H54 (cell line): ENCODE measurements around the gene PLEKHA7.

Experiments
- DNase-seq: peaks from one replicate; pipeline ENCODE4 v3.0.0; 2011; ENCODE audit warnings: low spot score, mixed read lengths; ENCODE audit not compliant: insufficient read length
- FAIRE-seq: peaks from 3 replicates; lab custom pipeline; 2011; peaks lifted over from hg19 to GRCh38; lab: Jason Lieb, UNC
- POLR2A ChIP-seq: IDR thresholded peaks from 2 replicates; pipeline ENCODE4 v1.6.1; 2011; ENCODE audit warnings: low read depth, mild to moderate bottlenecking, low read length

Gene PLEKHA7

DNA sequence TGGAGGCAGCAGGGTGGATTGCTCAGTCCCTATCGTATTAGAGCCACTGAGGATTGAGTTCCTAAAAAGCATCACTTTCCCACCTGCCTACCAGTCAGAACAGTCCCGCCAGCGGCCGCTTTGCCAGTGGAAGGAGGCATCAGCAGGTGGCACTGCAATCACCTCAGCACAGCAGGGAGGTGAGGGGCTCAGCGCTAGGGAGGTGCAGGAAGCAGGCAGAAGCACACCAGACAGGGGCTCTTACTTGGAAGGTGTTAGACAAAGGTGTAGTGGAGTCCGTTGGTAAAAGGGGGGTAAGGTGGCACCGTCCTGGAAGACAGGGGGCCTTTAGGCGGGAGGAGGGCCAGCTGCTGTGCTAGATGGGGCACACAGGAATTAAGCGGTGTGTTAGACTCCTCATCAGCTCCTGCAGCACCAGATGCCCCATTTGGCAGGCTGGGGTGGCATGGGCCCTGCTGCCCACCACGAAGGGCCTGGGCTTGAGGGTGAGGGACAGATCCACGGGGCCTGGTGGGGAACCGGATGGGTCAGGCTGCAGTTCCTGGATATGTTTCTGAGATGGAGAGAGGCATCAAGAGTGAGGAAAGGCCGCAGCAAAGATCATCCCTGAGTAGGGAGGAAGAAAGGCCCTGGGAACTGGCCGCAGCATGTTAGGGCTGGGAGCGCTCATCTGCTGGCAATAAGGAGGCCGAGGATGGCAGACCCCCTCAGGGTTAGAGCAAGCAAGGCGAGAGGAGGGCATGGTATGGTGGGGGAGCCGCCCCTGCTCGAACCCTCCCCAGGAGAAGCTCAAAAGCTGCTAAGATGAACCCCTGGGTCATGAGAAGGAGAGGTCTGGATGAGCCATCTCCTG lies 233.3 kb downstream of the PLEKHA7 start:
- no peak for DNase-seq
- FAIRE-seq: no peak
- no peak for TF ChIP-seq POLR2A

DNA sequence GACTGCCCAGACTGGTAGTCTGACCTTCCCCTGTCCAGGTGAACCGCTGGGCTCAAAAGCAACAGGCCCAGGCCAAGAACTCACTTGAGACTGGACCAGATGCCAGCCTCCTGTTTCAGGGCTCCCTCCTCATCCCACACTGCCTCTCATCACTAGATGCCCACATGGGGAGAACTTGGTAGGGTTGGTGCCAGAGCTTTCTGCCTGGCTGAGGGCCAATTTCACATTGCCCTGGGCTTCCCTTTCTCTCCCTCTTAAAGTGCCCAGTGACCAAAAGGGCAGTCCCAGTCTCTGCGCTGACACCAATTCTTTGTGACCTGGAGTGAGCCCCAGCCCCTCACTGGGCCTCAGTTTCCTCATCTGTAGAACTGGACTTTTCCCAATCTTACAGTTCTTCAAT lies 234.1 kb downstream of the PLEKHA7 start:
- DNase-seq (no peak), FAIRE-seq (no peak)
- no peak for TF ChIP-seq POLR2A

DNA sequence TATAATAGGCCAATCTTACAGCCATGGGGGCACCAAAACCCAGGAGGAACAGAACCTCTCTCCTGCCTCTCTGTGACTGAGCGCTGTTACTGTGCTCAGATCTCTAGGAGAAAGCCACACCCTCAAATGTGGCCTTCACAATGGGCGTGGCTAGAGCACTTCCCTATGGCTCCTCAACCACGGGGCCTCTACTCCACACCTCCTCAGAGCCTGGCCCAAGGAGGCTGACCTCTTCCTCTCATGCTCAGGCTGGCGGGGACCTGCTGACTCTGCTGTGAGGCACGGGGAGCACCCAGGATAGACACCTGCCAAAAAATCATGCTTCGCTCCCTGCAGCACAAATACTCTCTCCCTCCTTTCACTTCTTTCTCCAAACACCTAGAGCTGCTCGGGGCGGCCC lies 234.8 kb downstream of the PLEKHA7 start:
- FAIRE-seq: no peak
- no peak for TF ChIP-seq POLR2A
- DNase-seq: no peak

DNA sequence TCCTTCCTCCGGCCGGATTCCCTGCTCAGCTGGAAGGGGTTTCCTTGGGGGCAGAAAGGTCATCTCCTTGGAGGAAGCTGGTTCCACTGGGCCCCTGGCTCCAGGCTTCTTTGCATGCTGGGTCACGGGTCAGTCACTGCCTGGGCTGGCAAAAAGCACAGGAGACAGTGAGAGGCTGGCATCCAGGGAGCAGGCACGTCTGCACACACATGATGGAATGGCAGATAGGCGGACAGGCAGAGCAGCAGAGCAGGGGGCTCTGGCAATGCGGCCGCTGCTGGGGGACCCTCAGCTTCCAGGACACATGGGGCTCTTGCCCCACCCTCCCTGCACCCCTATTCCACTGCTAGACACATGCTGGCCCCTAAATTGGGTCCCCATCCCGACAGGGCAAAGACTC lies 235.3 kb downstream of the PLEKHA7 start:
- TF ChIP-seq POLR2A: no peak
- DNase-seq (no peak), FAIRE-seq (no peak)

DNA sequence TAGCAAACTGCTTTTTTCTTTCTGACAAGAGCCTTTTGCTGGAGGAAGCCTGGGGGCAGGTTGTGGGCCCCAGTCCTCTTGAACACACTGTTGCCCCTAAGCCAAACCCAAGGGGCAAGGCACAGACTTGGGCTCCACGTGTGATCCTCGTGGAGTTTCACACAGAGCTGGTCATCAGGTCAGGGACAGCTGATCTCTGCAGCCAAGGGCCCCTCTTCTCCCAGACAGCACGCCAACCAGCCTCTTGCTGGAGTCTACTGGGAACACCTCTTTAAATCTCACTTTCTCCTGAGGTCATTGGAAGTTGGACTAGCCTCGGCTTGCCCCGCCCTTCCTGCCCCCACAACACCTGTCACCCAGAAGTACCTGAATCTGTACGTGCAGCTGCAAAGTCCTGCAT lies 235.9 kb downstream of the PLEKHA7 start:
- no peak for FAIRE-seq
- DNase-seq: no peak
- no peak for TF ChIP-seq POLR2A

DNA sequence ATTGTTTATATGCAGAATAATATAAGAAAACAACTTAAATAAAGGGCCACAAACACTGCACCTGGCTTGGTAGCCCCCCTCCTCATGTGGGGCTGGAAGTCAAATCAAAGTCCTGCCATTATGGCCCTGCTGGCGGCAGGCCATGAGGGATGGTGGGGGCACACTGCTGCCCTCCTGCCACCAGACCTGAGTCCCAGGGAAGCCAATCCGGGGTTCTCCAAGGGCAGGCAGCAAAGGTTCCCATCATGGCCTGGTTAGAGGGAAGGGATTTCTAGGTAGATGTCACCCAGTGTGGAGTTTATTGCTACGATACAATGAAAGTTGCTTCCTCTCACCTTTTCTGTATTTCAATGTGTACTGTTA lies 236.6 kb downstream of the PLEKHA7 start:
- DNase-seq (no peak), FAIRE-seq (no peak)
- TF ChIP-seq POLR2A: no peak

DNA sequence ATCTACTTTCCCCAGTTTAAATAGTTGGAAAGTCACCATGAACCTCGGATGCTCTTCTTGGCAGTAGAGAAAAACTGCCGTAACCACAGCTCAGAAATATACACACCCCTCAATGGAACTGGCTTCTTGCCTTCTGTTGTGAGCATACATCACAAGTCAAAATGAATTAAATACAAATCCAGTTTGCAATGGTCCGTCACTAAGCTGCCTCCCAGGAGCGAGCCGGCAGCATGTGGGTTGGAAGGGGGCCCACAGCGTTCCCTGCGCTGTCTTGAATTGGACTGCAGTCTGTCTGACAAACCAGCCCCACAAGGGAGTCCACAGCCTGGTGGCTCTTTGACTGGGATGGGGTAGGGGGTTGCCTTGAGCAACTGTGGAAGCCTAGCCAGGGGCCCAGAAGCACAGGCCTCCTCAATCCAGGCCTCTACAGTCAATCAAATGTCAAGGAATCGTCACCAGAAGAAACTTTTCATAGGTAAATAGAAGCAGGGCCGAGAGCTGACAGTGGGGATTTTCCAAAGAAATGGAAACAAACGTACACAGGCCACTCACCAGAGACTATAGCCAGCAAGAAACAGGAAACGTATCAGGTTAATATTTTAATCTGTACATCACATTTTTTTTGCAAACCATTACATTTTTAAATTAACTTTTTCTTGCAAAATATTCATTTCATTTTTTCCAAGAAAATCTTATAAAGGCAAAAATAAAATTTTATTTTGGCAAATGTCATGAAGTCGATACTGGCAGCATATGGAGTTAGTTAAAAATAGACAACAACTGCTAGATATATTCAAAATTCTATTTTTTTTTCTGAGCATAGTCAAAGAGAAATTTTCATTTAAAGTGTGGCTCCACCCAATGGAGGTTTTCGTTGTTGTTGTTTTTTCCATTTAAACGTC lies 237.3 kb downstream of the PLEKHA7 start:
- FAIRE-seq (no peak), DNase-seq (no peak)
- no peak for TF ChIP-seq POLR2A

DNA sequence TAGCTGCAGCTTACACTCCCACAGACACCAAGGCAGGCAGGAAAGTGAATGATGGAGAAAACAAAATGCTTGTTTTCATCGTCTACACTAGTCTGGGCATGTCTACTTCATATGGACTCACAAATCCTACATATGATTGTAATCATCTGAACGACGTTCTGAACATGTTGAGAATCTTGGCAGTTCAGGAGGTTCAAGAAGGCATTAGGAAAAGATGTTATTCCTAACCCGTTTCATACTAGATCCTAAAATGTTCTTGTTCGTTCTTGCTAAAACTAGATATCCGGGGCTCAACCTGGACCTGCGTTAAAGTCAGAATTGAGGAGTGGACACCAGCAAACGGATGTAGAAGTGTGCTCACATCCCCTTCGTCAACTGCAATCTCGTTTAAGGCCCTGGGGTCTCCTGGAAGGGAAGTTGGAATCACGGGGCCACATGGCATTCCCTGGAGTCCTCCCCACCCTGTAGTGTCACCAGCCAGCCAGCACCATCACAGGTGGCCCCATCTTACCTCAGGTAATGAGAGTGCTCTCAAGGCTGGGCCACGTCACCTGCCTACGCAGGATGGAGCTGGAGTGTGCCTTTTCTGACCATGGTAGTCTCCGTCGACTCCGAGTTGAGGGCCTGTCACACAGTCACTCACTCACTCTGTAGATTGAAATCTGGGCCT lies 238.5 kb downstream of the PLEKHA7 start:
- DNase-seq: no peak
- no peak for FAIRE-seq
- TF ChIP-seq POLR2A: no peak

DNA sequence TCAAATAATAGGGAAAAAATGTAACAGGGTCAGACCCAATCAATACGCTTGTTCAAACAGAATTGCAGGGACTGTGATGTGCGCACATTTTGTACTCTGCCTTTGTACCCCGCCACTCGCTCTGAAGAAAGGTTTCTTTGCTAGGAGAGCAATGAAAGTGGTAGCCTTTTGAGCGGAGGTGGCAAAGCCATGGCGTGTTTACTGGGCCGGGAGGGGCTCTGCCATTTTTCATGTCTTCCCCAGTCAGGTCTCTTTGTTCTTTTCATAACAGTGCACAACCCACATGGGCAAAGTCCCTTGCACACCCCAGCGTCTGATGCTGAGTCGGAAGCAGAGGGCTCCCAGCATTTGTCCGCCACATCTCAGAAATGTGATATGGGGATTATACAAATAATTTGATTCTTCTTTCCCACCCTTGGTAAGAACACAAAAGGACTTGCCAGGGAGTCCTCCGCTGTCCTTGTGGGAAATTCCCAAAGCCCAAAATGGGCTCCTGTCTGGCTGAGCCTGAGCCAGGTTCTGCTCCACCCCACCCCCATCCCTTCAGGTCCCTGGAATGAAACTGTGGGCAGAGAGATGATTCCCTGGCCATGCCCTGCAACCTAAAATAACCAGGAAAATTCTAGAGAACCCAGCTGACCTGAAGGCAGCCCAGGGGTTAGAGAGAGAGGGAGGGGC lies 239.1 kb downstream of the PLEKHA7 start:
- FAIRE-seq: no peak
- no peak for TF ChIP-seq POLR2A
- no peak for DNase-seq

DNA sequence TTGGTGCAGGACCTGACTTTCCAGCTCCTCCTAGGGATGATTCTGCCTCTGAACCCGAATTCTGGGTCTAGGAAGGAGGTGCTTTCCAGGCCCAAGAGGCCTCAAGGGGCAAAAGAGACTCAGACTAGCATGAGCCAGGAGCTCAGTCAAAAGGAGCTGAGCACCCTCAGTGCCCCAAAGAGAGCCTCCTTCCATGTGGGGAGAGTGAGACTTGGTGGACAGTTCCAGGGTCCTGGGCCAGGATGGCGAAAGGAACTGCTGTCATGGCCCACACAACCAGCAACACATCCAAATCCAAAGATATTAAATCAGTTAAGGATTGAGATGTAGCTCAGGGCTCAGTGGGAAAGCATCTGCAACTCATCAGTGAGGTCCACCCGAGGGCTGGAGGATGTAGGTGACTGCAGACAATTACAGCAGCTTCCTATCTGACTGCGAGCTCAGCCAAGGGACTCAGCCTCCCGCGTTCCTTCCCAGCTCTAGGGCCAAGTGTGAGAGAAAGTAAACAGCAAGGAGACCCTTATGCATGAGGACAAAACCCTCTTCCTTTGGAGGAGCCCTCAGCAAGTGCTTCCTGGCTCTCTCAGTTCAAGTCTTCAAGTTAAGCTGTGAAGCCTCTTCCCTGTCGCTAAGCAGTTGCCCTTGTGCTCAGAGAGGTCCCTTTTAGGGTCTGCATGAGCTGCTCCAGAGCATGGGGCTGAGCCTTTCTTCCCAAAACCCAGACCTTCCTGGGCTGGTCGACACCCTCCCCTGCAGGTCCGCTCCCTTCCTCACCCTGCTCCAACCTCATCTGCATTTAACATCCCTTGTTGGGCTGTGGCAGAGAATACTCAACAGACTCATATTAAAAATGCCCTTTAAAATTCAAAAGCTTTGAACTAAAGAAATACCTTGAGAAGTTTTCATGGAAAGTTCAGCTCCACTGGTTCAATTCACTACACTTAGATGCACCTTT lies 240.0 kb downstream of the PLEKHA7 start:
- FAIRE-seq (no peak), DNase-seq (no peak)
- no peak for TF ChIP-seq POLR2A

DNA sequence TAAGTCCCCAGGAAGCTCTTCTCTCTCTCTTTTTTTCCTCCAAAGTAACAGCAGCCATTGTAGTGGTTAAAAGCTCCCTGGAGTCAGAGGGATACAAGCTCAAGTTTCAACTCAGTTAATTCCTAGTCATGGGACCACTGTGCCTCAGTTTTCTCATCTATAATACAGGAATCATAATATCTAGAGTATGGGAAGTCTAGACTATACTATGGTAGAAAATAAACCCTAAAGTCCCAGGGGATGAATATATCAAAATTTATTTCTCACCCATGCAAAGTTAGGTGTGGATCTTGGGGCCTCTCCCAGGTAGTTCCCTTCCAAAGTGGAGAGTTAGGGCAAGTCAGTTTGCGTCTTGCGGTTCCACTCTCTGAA lies 242.1 kb downstream of the PLEKHA7 start:
- no peak for FAIRE-seq
- DNase-seq: no peak
- no peak for TF ChIP-seq POLR2A

DNA sequence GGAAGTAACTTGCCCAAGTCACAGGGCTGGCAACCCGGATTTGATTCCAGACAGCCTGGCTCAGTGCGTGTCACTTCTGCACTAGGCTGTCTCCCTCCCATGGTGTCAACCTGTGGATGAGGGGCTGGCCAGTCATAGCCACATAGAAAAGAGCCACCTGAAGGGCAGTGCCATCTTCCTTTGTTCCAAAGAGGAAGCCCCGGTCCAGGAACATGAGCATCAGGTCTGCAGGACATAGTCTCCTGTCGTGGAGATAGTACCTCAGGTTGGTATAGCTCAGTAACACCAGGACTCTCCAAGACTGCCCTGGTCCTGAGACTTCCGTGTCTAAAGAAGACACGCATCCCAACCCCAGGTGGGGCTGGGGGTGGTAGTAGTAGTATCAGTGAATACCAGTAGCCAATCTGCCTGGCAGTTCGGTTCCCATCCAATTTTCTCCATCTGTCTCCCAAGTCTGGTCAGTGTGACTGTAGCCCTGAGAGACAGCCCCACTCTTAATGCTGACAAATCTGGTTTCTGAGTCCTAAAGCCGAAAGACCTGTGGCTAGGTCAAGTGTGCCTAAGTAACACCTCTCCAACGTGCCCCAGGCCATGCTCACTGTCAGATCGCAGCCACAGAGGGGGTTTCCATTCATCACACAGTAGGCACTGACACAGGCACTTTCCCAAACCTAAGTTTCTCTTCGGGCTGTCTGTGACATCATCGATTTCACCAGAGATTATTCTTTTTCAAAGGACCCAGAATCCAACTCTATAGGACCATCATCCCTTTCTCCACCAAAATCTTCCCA lies 242.7 kb downstream of the PLEKHA7 start:
- TF ChIP-seq POLR2A: no peak
- no peak for DNase-seq
- FAIRE-seq: no peak

DNA sequence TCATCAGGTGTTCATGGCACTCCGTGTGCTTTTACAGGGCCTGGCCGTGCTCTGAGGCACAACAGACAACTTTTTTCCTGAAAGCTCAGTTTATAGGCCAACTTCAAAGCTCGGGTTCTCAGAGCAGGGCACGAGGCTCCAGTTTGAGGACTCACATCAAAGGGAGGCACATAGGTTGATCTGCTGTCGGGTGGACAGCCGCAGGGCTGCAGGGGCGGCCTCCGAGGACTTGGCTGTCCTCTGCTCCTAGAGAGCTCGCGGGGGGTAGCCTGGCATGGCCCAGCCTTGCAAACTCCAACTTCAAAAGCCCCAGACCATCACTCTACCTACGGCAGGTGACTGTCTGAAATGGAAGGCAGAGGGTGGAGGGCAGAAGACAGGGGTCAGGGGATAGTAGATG lies 244.2 kb downstream of the PLEKHA7 start:
- FAIRE-seq (no peak), DNase-seq (no peak)
- TF ChIP-seq POLR2A: no peak
